Caco-2 (cell line): ENCODE measurements around the gene KDM4B. TPM values are rescaled to one million over a fixed set of nuclear protein-coding genes. Genes with fewer than 3 reads are reported as not detected.

Source experiments
- BruUV-seq: library from RNA; stranded (reverse); fragments of 400-500 nt; replicated peaks from 2 replicates; lab custom pipeline; 2021; lab: Mats Ljungman, UMichigan
- CTCF ChIA-PET: fragments of 300-600 bp; sonication (Branson Sonifier 250); formaldehyde crosslinking; loops from one replicate; lab custom pipeline; 2022; ENCODE audit warnings: antibody characterized with exemption; lab: Charles Lee
- POLR2A ChIA-PET: fragments of 300-600 bp; sonication (Branson Sonifier 250); formaldehyde crosslinking; loops from one replicate; lab custom pipeline; 2022; ENCODE audit warnings: antibody characterized with exemption; lab: Charles Lee
- DNase-seq, 2 experiments: peaks; one replicate each; pipeline versions ENCODE4 v3.0.0 to v3.0.0-alpha.2; 2020 to 2022
- H3K27me3 ChIP-seq: replicated peaks from 2 replicates; pipeline ENCODE4 v1.6.0; 2011; ENCODE audit warnings: low read length; ENCODE audit not compliant: control insufficient read depth, insufficient read depth
- H3K36me3 ChIP-seq: 2 replicates; pipeline ENCODE4 v1.5.1; 2011; ENCODE audit warnings: low read length; ENCODE audit not compliant: control insufficient read depth, insufficient read depth
- H3K4me1 ChIP-seq: fragments of 250-450 bp; sonication (Bioruptor Pico); 2 replicates; pipeline ENCODE4 v1.5.1; 2020; ENCODE audit warnings: mild to moderate bottlenecking
- H3K4me3 ChIP-seq: 2 replicates; pipeline ENCODE4 v1.5.1; 2011; ENCODE audit warnings: low read depth, mild to moderate bottlenecking, control low read depth, low read length
- H3K9me3 ChIP-seq: fragments of 250-450 bp; sonication (Bioruptor Pico); 2 replicates; pipeline ENCODE4 v1.5.1; 2020; ENCODE audit warnings: mild to moderate bottlenecking, moderate library complexity
- H3K27ac Mint-ChIP-seq: one replicate; pipeline ENCODE4 v1.8.0; 2022; ENCODE audit warnings: mixed read lengths; ENCODE audit not compliant: unreplicated experiment
- H3K27me3 Mint-ChIP-seq: one replicate; pipeline ENCODE4 v1.8.0; 2022; ENCODE audit warnings: mixed read lengths; ENCODE audit not compliant: insufficient read depth, unreplicated experiment
- H3K36me3 Mint-ChIP-seq: one replicate; pipeline ENCODE4 v1.8.0; 2022; ENCODE audit warnings: mild to moderate bottlenecking, mixed read lengths; ENCODE audit not compliant: insufficient read depth, unreplicated experiment
- H3K4me1 Mint-ChIP-seq: one replicate; pipeline ENCODE4 v1.8.0; 2022; ENCODE audit warnings: low read depth, mixed read lengths; ENCODE audit not compliant: unreplicated experiment
- H3K4me3 Mint-ChIP-seq: one replicate; pipeline ENCODE4 v1.8.0; 2022; ENCODE audit warnings: mild to moderate bottlenecking, moderate library complexity, mixed read lengths; ENCODE audit not compliant: unreplicated experiment
- H3K9me3 Mint-ChIP-seq: one replicate; pipeline ENCODE4 v1.8.0; 2022; ENCODE audit warnings: mixed read lengths; ENCODE audit not compliant: unreplicated experiment
- intact Hi-C: fragments of 100-400 bp; cut with micrococcal nuclease; formaldehyde crosslinking; loops from one replicate; pipeline ENCODE4 v1.10.0; 2022; ENCODE audit not compliant: unreplicated experiment
- total RNA-seq: library from RNA; stranded (reverse); gene quantifications from 2 replicates; pipeline ENCODE4 v1.2.3, GENCODE V29; 2022
- TF ChIP-seq, protein P1 (sequence below), 2 experiments: fragments of 200-600 bp in 1 of 2; IDR thresholded peaks; 1 replicate in 1 of 2; 2 replicates in 1 of 2; pipeline versions ENCODE4 v1.5.1 to v1.8.0; 2011 to 2022; ENCODE audit warnings: antibody characterized with exemption in 1 of 2, control low read depth in 1 of 2, inconsistent platforms in 1 of 2, low read depth in 1 of 2, low read length in 1 of 2, mild to moderate bottlenecking in 1 of 2, moderate library complexity in 1 of 2; ENCODE audit not compliant: insufficient read depth in 1 of 2, severe bottlenecking in 1 of 2, unreplicated experiment in 1 of 2

Gene KDM4B
- total RNA-seq, 1 experiment from 2014 or later = 27.4 TPM

DNA sequence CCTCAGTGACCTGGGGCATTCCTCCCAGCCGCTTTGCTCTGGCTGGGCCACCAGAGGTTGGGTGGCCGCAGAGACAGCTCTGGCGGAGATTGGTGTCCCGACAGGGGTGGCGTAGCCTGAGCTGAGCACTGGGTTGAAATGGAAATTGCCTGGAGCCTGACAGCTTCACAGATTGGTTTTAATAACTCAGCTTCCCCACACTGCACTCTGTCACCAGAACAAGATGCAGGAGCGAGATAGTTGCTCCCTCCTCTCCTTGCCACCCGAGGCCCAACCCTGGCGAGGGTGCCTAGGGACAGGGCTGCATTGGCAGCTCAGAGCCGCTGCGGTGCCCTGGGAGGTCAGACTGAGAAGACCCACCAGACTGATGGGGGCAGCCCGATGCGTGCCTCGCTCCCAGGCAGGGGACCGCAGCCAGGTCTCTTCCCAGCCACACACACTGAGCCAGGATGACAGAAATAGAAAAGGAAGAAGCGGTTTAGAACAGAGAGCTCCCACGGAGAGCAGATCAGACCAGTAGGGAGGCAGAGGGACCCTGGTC is 84.1 kb downstream of the KDM4B start:
- H3K4me1 ChIP-seq = peaks cover 9% of the 10 kb centered on the region
- BruUV-seq = no TSS peak
- H3K4me1 Mint-ChIP-seq = no peaks in the 10 kb centered on the region
- no peak overlapping the region for H3K4me3 ChIP-seq
- no peaks in the 10 kb centered on the region for H3K27me3 Mint-ChIP-seq
- ChIA-PET CTCF (no interaction called here), POLR2A (no interaction called here)
- intact Hi-C loops = no loop called here
- H3K36me3 Mint-ChIP-seq = peaks cover 14% of the 10 kb centered on the region
- no peak for DNase-seq
- no peaks in the 10 kb centered on the region for H3K27me3 ChIP-seq
- H3K36me3 ChIP-seq = 0 out of 2 replicates have a peak, but pooled peaks cover 2% of the 10 kb centered on the region
- TF ChIP-seq, protein P1, sequence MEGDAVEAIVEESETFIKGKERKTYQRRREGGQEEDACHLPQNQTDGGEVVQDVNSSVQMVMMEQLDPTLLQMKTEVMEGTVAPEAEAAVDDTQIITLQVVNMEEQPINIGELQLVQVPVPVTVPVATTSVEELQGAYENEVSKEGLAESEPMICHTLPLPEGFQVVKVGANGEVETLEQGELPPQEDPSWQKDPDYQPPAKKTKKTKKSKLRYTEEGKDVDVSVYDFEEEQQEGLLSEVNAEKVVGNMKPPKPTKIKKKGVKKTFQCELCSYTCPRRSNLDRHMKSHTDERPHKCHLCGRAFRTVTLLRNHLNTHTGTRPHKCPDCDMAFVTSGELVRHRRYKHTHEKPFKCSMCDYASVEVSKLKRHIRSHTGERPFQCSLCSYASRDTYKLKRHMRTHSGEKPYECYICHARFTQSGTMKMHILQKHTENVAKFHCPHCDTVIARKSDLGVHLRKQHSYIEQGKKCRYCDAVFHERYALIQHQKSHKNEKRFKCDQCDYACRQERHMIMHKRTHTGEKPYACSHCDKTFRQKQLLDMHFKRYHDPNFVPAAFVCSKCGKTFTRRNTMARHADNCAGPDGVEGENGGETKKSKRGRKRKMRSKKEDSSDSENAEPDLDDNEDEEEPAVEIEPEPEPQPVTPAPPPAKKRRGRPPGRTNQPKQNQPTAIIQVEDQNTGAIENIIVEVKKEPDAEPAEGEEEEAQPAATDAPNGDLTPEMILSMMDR (IDR thresholded peaks at IDR 0.05; ENCODE audit: insufficient read depth in 1 of 2, low read depth in 1 of 2, low read length in 1 of 2, severe bottlenecking in 1 of 2, unreplicated experiment in 1 of 2) = no peak
- no peak overlapping the region for H3K27ac Mint-ChIP-seq
- no peak overlapping the region for H3K4me3 Mint-ChIP-seq
- no peaks in the 10 kb centered on the region for H3K9me3 Mint-ChIP-seq
- H3K9me3 ChIP-seq = no peaks in the 10 kb centered on the region

DNA sequence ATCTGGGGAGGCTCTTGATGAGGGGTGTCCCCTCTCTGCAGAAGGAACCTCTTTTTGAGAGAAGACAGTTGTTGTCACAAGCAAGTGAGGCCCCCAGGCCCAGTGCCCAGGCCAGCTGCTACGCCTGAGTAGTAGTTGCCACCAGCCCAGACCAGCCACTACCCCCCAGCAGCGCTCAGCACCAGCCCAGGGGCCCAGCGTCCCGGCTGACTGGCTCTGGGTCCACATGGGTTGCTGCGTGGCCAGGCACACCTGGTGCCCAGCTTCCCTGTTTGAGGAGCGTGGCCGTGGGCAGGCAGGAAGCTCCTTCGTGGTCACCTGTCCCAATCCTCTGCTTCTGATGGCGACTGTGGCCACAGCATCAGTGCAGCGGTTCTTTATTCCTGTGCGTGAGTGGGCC is 84.7 kb downstream of the KDM4B start:
- Histone ChIP-seq H3K27me3 (no peaks in the 10 kb centered on the region), H3K4me1 (peaks cover 3% of the 10 kb centered on the region), H3K9me3 (no peaks in the 10 kb centered on the region), H3K36me3 (0 out of 2 replicates have a peak, but pooled peaks cover 2% of the 10 kb centered on the region), H3K4me3 (no peak overlapping the region)
- H3K9me3 Mint-ChIP-seq = no peaks in the 10 kb centered on the region
- ChIA-PET CTCF (no interaction called here), POLR2A (no interaction called here)
- no peaks in the 10 kb centered on the region for H3K27me3 Mint-ChIP-seq
- no peak overlapping the region for H3K4me3 Mint-ChIP-seq
- TF ChIP-seq, protein P1 (IDR thresholded peaks at IDR 0.05; ENCODE audit: insufficient read depth in 1 of 2, low read depth in 1 of 2, low read length in 1 of 2, severe bottlenecking in 1 of 2, unreplicated experiment in 1 of 2) = no peak
- peaks cover 8% of the 10 kb centered on the region for H3K36me3 Mint-ChIP-seq
- no peak for DNase-seq
- intact Hi-C loops = no loop called here
- no peaks in the 10 kb centered on the region for H3K4me1 Mint-ChIP-seq
- H3K27ac Mint-ChIP-seq = no peak overlapping the region
- BruUV-seq = no TSS peak

DNA sequence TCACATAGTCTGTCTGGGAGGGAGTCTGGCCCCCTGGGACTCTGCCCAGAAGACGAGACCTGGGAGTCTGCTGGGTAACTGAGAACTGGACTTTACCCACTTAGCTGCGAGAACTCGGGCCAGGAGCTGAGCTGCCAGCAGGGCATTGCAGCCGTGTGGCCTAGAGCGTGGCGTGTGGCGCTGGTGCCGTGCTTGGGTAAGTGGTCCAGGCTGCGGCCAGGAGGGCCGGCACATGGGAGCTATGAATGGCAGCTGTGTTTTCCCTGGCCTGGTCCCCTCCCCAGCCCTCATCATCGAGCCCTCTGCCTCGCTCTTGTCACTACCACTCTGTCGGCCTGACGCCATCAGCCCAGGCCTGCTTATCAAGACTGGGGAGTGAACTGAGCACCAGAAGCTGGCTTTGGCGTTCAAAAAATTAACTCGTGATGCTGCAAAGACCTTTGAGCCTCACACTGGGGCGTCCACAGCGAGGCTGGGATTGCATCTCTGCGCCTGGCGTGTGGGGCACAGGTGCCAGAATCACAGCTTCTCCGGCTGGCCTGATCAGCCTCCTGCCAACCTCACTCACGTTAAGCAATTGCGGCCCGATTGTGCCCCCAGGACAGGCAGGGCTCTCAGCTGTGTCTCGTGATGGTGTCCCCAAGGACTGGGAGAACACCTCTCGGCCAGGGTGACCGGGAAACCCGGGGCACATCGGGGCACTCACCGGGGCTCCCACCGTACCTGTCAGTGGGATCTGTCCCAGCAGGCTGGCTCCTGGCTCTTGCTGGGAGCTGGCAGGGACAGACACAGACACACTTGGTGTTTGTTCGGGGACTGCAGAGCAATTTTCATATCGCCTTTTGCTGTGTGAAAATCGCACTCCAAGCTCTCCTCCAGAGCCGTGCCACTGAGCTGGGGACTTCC is 85.9 kb downstream of the KDM4B start:
- Histone ChIP-seq H3K27me3 (no peaks in the 10 kb centered on the region), H3K4me1 (no peaks in the 10 kb centered on the region), H3K4me3 (no peak overlapping the region), H3K9me3 (no peaks in the 10 kb centered on the region), H3K36me3 (0 out of 2 replicates have a peak, but pooled peaks cover 2% of the 10 kb centered on the region)
- DNase-seq = no peak
- ChIA-PET CTCF (interaction anchor here (0.6 to 1.2 kb wide), 2 partner anchors 9 to 13 kb away, joined by 3 to 7 read pairs; no protein-coding TSS in a partner anchor), POLR2A (no interaction called here)
- intact Hi-C loops = no loop called here
- Mint-ChIP-seq H3K36me3 (peaks cover 5% of the 10 kb centered on the region), H3K27ac (no peak overlapping the region), H3K9me3 (no peaks in the 10 kb centered on the region), H3K4me3 (no peak overlapping the region), H3K27me3 (no peaks in the 10 kb centered on the region), H3K4me1 (no peaks in the 10 kb centered on the region)
- no TSS peak for BruUV-seq
- TF ChIP-seq, protein P1 (IDR thresholded peaks at IDR 0.05; ENCODE audit: insufficient read depth in 1 of 2, low read depth in 1 of 2, low read length in 1 of 2, severe bottlenecking in 1 of 2, unreplicated experiment in 1 of 2) = no peak
